GM18873 (cell line): Measurements from ENCODE around the gene PPIL1.
"Not testable (repeated sequence)": the region's sequence is repeated elsewhere in the genome, so short reads cannot be mapped to it uniquely, and the experiment has no call there.

Source experiments
- ATAC-seq: cut with Tn5 transposase; IDR thresholded peaks from one replicate; pipeline ENCODE4 v1.9.1; 2021; ENCODE audit warnings: mild to moderate bottlenecking, moderate library complexity, moderate number of reproducible peaks; ENCODE audit not compliant: unreplicated experiment, low FRiP score

PPIL1 gene

GRCh38 chr6:36820700-36821580 is 53.7 kb downstream of the PPIL1 start:
- ATAC-seq = no peak

DNA sequence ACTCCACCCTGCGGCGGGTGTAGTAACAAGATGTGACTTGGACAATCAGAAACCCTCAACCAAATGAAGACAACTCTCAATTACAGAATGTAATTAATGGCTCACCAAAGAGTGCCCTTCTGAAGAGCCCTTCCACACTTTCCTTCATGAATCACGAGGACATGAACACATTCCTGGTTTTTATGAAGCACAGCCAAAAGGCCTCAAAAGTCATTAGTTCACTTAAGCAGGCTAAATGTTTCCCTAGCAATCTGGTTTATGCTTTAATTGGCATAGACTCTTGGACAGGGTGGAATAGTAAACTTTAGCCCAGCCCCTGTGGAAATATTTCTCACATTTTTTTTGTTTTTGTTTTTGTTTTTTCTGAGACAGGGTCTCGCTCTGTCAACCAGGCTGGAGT is 55.8 kb downstream of the PPIL1 start:
- ATAC-seq = no peak

DNA sequence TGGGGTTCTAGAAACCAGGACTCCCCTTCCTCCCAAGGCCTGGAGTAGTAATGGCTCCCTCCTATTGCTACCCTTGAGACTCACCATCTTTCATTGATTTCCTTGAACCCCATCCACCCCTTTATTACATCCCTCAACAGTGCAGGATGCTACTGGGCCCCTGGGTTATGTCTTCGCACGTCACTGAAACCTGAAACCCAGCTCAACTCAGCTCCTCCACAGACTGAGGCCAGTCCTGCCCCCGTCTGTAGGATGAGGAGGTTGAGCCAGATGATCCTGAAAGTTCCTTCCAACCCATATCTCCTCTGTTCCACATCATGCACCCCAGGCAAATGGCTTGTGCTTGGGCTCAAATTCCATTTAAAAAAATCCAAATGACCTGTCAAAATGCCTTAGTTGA is 56.8 kb downstream of the PPIL1 start:
- ATAC-seq = no peak

GRCh38 chr6:36817176-36817817 is 57.3 kb downstream of the PPIL1 start:
- ATAC-seq = no peak

GRCh38 chr6:36815962-36816735 is 58.5 kb downstream of the PPIL1 start:
- ATAC-seq = no peak

DNA sequence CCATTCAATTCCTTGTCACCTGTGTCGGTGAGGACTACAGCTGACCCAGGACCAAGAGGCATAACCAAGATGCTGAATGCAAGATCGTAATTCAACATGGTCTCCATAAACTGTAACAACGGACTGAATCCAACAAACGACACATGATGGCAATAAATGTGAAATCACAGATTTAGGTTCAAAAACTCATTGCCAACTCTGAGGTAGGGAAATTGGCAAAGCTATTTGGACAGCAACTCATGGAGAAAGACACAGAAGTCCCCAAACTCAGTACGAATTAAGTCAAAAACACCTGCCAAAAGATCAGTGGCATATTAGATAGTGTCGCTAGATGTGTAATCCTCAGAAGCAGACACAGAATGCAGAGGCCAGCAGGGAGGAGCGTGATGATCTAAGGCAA is 60.4 kb downstream of the PPIL1 start:
- no peak for ATAC-seq

- no peak for ATAC-seq
Measured at GRCh38 chr6:36813526-36813925, 61.1 kb downstream of the PPIL1 start.

- not testable (repeated sequence) for ATAC-seq
Measured at GRCh38 chr6:36813047-36813446, 61.6 kb downstream of the PPIL1 start.

DNA sequence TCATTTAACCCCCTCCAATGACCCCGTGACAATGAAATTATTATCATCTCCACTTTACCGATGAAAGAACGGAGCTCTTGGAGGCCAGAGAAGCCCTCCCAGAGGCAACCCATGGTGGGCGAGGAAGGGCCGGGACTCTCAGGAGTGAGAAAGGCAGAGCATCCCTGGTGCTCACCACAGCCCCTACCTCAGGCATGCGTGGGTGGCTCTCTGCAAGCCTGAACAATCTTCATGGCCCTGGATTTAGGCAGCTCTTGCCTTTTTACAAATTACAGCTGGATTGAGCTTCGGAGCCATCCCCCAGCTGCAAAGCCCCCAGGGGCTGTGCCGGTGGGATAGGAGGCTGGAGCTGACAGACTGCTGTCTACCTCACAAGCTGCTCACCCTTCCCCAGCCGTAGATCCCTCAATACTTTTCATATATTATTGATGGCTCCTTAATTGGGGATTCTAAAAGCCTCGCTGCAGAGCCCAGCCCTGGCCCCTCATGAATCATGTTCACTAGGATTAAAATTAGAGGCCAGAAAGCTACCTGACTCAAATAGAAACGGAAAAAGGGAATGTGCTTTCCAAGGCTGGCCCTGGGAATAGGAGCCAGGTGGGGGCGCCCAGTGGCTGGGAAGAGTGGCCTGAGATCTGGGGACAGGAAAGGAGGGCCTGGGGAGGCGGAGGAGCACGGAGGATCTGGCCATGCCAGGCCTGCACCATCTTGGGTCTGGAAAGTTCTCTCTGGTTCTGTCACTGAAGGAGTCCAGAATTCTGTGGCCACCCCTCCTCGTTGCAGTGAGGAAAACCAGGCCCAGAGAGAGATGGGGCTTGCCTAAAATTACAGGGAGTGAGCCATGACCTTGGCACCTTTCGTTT is 64.4 kb downstream of the PPIL1 start:
- ATAC-seq = no peak

DNA sequence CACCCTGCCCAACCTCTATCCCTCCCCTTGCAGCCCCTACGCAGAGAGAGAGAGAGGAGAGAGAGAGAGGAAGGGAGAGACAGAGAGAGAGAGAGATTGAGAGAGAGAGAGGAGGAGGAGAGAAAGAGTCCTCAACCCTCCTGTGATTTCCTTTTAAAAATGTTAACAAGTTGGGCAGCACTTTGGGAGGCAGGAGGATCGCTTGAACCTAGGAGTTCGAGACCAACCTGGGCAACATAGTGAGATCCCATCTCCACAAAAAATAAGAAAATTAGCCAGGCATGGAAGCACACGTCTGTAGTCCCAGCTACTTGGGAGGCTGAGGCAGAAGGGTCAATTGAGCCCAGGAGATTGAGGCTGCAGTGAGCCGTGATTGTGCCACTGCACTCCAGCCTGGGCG is 65.4 kb downstream of the PPIL1 start:
- ATAC-seq = no peak

- no peak for ATAC-seq
Measured at GRCh38 chr6:36808634-36809033, 66.0 kb downstream of the PPIL1 start.

GRCh38 chr6:36807750-36808149 is 66.9 kb downstream of the PPIL1 start:
- no peak for ATAC-seq

- ATAC-seq = no peak
Measured at GRCh38 chr6:36807143-36807542, 67.5 kb downstream of the PPIL1 start.

GRCh38 chr6:36805917-36806316 is 68.7 kb downstream of the PPIL1 start:
- no peak for ATAC-seq

- ATAC-seq = no peak
Measured at GRCh38 chr6:36805096-36805797, 69.4 kb downstream of the PPIL1 start.
